ENCODE results near the gene KCNJ6. TPM values are rescaled to one million over a fixed set of nuclear protein-coding genes. Genes with fewer than 3 reads are reported as not detected.
"Not testable (repeated sequence)": the region's sequence is repeated elsewhere in the genome, so short reads cannot be mapped to it uniquely, and the experiment has no call there.

Gene KCNJ6
- total RNA-seq, 1 donor from 2014 or later, result 0.64 TPM

DNA sequence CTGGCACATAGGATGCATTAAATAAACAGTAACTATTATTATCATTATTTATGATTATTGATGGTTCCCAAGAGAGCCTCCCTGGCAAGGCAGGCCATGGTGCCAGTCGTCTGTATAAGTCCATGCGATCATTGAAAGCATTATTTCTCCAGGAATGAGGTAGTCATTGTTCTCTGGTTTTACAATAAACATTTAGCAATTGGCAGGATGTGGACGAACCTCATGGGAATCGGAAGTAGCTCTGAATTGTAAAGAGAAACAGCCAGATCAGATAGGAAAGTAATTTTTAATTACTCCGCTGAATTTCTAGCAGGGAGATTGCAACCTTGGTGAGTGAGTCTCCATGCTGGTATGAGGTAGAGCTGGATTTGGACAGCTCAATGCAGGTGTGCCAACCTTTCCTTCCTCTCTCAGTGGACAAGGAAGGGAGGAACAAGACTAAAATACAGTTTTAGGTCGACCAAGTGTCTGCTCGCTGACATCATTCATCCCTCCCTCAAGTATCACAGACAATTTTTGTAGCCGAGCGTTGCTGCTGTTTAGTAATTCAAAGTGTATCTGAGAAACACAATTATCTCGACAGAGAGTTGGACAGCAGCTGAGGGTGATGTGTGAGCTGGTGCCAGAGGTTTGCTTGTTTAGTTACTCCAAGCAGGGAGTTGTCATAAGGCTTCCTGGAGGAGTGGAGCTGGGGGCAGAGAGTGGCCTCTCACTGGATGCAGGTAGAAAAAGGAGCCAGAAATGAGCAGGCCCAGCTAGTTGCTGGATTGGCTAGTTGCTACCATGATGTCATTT lies 250.8 kb downstream of the KCNJ6 start:
- Histone ChIP-seq H3K9me3 (no peaks in the 10 kb centered on the region), H3K27me3 (no peaks in the 10 kb centered on the region), H3K4me1 (no peaks in the 10 kb centered on the region), H3K27ac (no peak overlapping the region), H3K36me3 (no peaks in the 10 kb centered on the region), H3K4me3 (no peak overlapping the region)
- no peak for DNase-seq (ENCODE audit: low spot score in 2 of 2)
- intact Hi-C loops (cut with DNase I), result no loop called here
- TF ChIP-seq, protein P1, sequence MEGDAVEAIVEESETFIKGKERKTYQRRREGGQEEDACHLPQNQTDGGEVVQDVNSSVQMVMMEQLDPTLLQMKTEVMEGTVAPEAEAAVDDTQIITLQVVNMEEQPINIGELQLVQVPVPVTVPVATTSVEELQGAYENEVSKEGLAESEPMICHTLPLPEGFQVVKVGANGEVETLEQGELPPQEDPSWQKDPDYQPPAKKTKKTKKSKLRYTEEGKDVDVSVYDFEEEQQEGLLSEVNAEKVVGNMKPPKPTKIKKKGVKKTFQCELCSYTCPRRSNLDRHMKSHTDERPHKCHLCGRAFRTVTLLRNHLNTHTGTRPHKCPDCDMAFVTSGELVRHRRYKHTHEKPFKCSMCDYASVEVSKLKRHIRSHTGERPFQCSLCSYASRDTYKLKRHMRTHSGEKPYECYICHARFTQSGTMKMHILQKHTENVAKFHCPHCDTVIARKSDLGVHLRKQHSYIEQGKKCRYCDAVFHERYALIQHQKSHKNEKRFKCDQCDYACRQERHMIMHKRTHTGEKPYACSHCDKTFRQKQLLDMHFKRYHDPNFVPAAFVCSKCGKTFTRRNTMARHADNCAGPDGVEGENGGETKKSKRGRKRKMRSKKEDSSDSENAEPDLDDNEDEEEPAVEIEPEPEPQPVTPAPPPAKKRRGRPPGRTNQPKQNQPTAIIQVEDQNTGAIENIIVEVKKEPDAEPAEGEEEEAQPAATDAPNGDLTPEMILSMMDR (IDR thresholded peaks at IDR 0.05), result no peak

DNA sequence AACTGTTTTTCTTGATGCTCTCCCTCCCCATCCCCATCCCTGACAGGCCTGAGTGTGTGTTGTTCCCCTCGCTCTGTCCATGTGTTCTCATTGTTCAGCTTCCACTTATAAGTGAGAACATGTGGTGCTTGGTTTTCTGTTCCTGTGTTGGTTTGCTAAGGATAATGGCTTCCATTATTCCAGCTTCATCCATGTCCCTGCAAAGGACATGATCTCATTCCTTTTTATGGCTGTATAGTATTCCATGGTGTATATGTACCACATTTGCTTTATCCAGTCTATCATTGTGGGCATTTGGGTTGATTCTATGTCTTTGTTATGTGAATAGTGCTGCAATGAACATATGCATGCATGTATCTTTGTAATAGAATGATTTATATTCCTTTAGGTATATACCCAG lies 254.0 kb downstream of the KCNJ6 start:
- H3K36me3 ChIP-seq; H3K27me3 ChIP-seq; DNase-seq (ENCODE audit: low spot score in 2 of 2); H3K27ac ChIP-seq; H3K9me3 ChIP-seq; intact Hi-C loops (cut with DNase I); H3K4me3 ChIP-seq: not testable (repeated sequence)
- peaks cover 5 to 13% of the 10 kb centered on the region in 2 donors for H3K4me1 ChIP-seq

DNA sequence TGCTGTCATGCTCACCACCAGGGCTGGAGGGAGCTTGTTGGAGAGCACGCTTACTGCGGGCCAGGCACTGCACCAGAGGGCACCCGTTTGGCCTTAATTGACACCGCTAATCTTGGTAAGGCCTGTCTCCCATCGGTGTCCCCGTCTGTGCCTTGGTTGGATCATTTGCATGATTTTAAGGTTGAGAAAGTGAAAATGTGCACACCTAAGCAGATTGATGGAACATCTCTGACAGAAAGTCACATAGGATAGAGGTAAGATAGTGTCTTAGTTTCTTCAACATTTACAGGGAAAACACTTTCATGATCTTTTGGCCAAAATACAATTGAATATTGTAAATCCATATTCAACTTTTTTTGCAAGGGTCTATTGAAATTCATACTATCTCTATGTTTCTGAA lies 255.5 kb downstream of the KCNJ6 start:
- TF ChIP-seq, protein P1 (IDR thresholded peaks at IDR 0.05), result no peak
- H3K4me3 ChIP-seq, result no peak overlapping the region
- no peaks in the 10 kb centered on the region for H3K36me3 ChIP-seq
- H3K27ac ChIP-seq, result no peak overlapping the region
- peaks cover 5 to 14% of the 10 kb centered on the region in 2 donors for H3K4me1 ChIP-seq
- DNase-seq (ENCODE audit: low spot score in 2 of 2), result no peak
- no peaks in the 10 kb centered on the region for H3K27me3 ChIP-seq
- H3K9me3 ChIP-seq, result no peaks in the 10 kb centered on the region
- intact Hi-C loops (cut with DNase I), result no loop called here

DNA sequence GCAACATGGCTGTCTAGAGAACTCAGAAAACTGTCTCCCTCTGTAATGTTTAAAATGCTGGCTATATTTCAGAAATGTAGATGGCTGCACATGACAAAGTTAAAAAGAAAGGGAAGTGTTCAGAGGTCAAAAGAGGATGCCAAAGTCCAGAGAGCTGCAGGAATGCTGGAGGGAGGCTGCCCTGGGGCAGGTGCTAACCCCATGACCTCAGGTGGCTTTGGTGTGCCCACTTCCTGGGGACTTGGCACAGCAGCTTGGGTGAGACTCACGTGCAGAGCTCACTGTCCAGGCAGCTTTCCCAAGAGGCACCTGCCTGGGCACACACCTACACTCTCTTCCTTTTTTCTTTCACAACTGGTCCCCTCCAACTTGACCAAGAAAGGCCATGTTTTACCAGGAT lies 256.4 kb downstream of the KCNJ6 start:
- TF ChIP-seq, protein P1 (IDR thresholded peaks at IDR 0.05), result no peak
- intact Hi-C loops (cut with DNase I), result loop anchor here (1.0 to 5.0 kb wide), 5 partner anchors 96 to 401 kb away; partner anchors contain the start of gene DYRK1A
- Histone ChIP-seq H3K9me3 (no peaks in the 10 kb centered on the region), H3K27me3 (no peaks in the 10 kb centered on the region), H3K4me1 (peaks cover 5 to 14% of the 10 kb centered on the region in 2 donors), H3K27ac (peak overlapping the region in 1 of 2 donors; percentile 81), H3K4me3 (no peak overlapping the region), H3K36me3 (no peaks in the 10 kb centered on the region)
- no peak for DNase-seq (ENCODE audit: low spot score in 2 of 2)

DNA sequence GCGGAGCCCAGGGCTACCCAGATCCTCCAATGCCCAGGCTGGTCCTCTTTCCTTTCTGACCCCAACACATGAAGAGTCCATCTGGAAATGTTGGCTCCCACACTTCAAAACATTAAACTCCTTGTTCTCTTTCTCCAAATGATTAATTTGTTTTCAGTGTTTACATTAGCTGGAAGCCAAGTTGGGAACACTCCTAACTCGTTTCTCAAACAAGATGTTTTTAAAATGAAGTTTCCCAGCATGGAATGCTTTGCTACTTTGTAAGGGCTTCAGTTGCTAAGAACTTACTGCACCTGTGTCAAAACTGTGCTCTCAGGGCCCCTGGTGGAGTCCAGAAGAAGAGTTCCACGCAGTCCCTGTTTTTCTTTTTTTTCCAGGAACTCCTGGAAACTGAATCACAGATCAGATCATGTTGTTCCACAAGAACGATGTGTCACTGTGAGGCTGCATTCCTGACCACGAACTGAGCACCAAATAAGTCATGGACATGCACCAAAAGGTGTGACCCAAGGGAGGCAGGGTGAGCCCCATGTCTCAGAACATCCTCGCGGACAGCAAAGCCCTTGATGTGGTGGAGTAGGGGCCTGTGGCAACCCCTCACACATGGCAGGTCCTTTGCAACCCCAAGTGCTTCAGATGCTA lies 257.3 kb downstream of the KCNJ6 start:
- TF ChIP-seq, protein P1 (IDR thresholded peaks at IDR 0.05), result peak; percentile 3 to 39 (median 37)
- Histone ChIP-seq H3K27me3 (no peaks in the 10 kb centered on the region), H3K27ac (peak overlapping the region; percentile 67 to 81), H3K9me3 (no peaks in the 10 kb centered on the region), H3K36me3 (no peaks in the 10 kb centered on the region), H3K4me3 (peak overlapping the region in 1 of 2 donors; percentile 26), H3K4me1 (peaks cover 5 to 14% of the 10 kb centered on the region in 2 donors)
- peak; percentile 35 to 82 for DNase-seq (ENCODE audit: low spot score in 2 of 2)
- intact Hi-C loops (cut with DNase I), result loop anchor here (1.0 to 5.0 kb wide), 5 partner anchors 95 to 400 kb away; partner anchors contain the start of gene DYRK1A

Measured in ascending aorta (tissue), 2 donors.